ENCODE results near the gene PLEKHJ1.

DNA sequence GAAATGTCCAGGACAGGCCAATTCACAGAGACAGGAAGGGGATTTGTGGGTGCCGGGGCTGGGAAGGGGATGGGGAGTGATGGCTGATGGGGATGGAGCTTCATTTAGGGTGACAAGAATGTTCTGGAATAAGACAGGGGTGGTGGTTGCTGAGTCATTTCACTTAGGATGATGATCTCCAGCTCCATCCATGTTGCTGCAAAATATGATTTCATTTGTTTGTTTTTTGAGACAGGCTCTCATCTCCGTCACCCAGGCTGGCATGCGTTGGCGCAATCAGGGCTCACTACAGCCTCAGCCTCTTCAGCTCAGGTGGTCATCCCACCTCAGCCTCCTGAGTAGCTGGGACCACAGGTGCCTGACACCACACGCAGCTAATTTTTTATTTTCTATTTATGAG lies 23.2 kb upstream of the PLEKHJ1 start:
- TF ChIP-seq, protein P1, sequence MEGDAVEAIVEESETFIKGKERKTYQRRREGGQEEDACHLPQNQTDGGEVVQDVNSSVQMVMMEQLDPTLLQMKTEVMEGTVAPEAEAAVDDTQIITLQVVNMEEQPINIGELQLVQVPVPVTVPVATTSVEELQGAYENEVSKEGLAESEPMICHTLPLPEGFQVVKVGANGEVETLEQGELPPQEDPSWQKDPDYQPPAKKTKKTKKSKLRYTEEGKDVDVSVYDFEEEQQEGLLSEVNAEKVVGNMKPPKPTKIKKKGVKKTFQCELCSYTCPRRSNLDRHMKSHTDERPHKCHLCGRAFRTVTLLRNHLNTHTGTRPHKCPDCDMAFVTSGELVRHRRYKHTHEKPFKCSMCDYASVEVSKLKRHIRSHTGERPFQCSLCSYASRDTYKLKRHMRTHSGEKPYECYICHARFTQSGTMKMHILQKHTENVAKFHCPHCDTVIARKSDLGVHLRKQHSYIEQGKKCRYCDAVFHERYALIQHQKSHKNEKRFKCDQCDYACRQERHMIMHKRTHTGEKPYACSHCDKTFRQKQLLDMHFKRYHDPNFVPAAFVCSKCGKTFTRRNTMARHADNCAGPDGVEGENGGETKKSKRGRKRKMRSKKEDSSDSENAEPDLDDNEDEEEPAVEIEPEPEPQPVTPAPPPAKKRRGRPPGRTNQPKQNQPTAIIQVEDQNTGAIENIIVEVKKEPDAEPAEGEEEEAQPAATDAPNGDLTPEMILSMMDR (IDR thresholded peaks at IDR 0.05; ENCODE audit: insufficient read depth, low read depth, low read length), result no peak
- TF ChIP-seq EZH2 (IDR thresholded peaks at IDR 0.05; ENCODE audit: insufficient read depth, low read length), result no peak

Measured in astrocyte (in vitro differentiated cells and primary cell).